ENCODE measurements around the gene USP28. TPM values are rescaled to one million over a fixed set of nuclear protein-coding genes. Genes with fewer than 3 reads are reported as not detected.

USP28 gene
- total and polyA plus RNA-seq, 4 donors: 8.4 to 28.5 (median 17.5) TPM

DNA sequence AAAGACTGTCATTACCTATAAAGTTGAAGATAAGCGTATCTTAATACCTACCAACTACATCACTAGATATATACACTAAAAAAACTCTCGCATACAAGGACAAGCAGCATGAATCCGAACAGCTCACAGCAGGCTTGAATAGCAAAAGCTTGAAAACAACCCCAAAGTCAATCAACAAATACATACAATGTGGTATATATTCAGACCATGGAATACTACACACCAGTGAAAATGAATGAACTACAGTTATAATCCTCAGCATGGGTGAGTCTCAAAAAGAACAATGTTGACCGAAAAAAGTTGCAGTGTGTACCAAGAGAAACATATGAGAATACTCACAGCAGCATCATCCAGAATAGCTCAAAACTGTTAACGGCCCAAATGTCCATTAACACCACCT lies 25.2 kb downstream of the USP28 start:
- ATAC-seq (ENCODE audit: low FRiP score) (no peak), DNase-seq (no peak)
- intact Hi-C loops (cut with DNase I): no loop called here
- Histone ChIP-seq H3K4me1 (ENCODE audit: control insufficient read depth in 1 of 2, insufficient read depth in 2 of 2, low read length in 2 of 2) (peaks cover 0 to 6% of the 10 kb centered on the region in 2 donors), H3K36me3 (ENCODE audit: control insufficient read depth in 1 of 2, insufficient read depth in 2 of 2, low read length in 1 of 2) (peaks cover 5 to 7% of the 10 kb centered on the region in 2 donors), H3K9me3 (ENCODE audit: control insufficient read depth, low read length) (no peaks in the 10 kb centered on the region), H3K4me3 (ENCODE audit: low read length in 2 of 2) (no peak overlapping the region), H3K27ac (ENCODE audit: low read depth in 1 of 2, low read length in 2 of 2) (no peak overlapping the region), H3K27me3 (ENCODE audit: control insufficient read depth in 1 of 2, insufficient read depth in 2 of 2, low read length in 1 of 2) (no peaks in the 10 kb centered on the region)
- WGBS, 2 donors: 96% methylated on average over 5 of the region's 5 CpGs

GRCh38 chr11:113849713-113850112 lies 25.7 kb downstream of the USP28 start:
- H3K9me3 ChIP-seq (ENCODE audit: control insufficient read depth, low read length): no peaks in the 10 kb centered on the region
- H3K27ac ChIP-seq (ENCODE audit: low read depth in 1 of 2, low read length in 2 of 2): no peak overlapping the region
- peaks cover 0 to 6% of the 10 kb centered on the region in 2 donors for H3K4me1 ChIP-seq (ENCODE audit: control insufficient read depth in 1 of 2, insufficient read depth in 2 of 2, low read length in 2 of 2)
- ATAC-seq (ENCODE audit: low FRiP score) (no peak), DNase-seq (no peak)
- intact Hi-C loops (cut with DNase I): no loop called here
- H3K4me3 ChIP-seq (ENCODE audit: low read length in 2 of 2): no peak overlapping the region
- H3K27me3 ChIP-seq (ENCODE audit: control insufficient read depth in 1 of 2, insufficient read depth in 2 of 2, low read length in 1 of 2): no peaks in the 10 kb centered on the region
- peaks cover 5 to 7% of the 10 kb centered on the region in 2 donors for H3K36me3 ChIP-seq (ENCODE audit: control insufficient read depth in 1 of 2, insufficient read depth in 2 of 2, low read length in 1 of 2)
- WGBS, 2 donors: 51 to 56% methylated on average over 4 of the region's 4 CpGs

GRCh38 chr11:113847580-113847979 lies 27.8 kb downstream of the USP28 start:
- intact Hi-C loops (cut with DNase I): no loop called here

DNA sequence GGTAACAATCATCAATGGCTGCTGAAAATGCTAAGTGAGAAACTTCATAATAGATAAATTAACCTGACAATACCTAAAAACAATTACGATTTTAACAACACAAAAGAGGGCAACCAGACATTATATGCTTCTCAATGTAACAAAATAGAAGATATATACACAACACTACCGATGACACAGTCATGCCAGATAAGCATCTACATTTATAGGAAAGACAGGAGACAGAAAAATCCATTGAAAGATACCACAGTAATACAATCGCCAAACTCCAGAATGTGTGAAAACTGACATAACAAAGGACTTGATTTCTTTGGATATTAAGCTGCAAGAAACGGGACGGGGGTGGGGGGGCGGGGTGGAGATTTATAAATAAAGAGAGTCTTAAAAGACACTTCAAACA lies 28.3 kb downstream of the USP28 start:
- no peaks in the 10 kb centered on the region for H3K9me3 ChIP-seq (ENCODE audit: control insufficient read depth, low read length)
- H3K27ac ChIP-seq (ENCODE audit: low read depth in 1 of 2, low read length in 2 of 2): no peak overlapping the region
- intact Hi-C loops (cut with DNase I): no loop called here
- H3K4me3 ChIP-seq (ENCODE audit: low read length in 2 of 2): no peak overlapping the region
- WGBS, 2 donors: 39 to 57% methylated on average over 6 of the region's 6 CpGs
- H3K27me3 ChIP-seq (ENCODE audit: control insufficient read depth in 1 of 2, insufficient read depth in 2 of 2, low read length in 1 of 2): no peaks in the 10 kb centered on the region
- peaks cover 0 to 6% of the 10 kb centered on the region in 2 donors for H3K4me1 ChIP-seq (ENCODE audit: control insufficient read depth in 1 of 2, insufficient read depth in 2 of 2, low read length in 2 of 2)
- H3K36me3 ChIP-seq (ENCODE audit: control insufficient read depth in 1 of 2, insufficient read depth in 2 of 2, low read length in 1 of 2): peaks cover 0 to 5% of the 10 kb centered on the region in 2 donors
- ATAC-seq (ENCODE audit: low FRiP score) (no peak), DNase-seq (no peak)

More at GRCh38 chr11:113847580-113847979, 27.8 kb downstream of the USP28 start:
- Histone ChIP-seq H3K27ac (ENCODE audit: low read depth in 1 of 2, low read length in 2 of 2) (no peak overlapping the region), H3K4me3 (ENCODE audit: low read length in 2 of 2) (no peak overlapping the region), H3K9me3 (ENCODE audit: control insufficient read depth, low read length) (no peaks in the 10 kb centered on the region), H3K36me3 (ENCODE audit: control insufficient read depth in 1 of 2, insufficient read depth in 2 of 2, low read length in 1 of 2) (peaks cover 4 to 5% of the 10 kb centered on the region in 2 donors), H3K4me1 (ENCODE audit: control insufficient read depth in 1 of 2, insufficient read depth in 2 of 2, low read length in 2 of 2) (peaks cover 0 to 6% of the 10 kb centered on the region in 2 donors), H3K27me3 (ENCODE audit: control insufficient read depth in 1 of 2, insufficient read depth in 2 of 2, low read length in 1 of 2) (no peaks in the 10 kb centered on the region)
- ATAC-seq (ENCODE audit: low FRiP score) (no peak), DNase-seq (no peak)

DNA sequence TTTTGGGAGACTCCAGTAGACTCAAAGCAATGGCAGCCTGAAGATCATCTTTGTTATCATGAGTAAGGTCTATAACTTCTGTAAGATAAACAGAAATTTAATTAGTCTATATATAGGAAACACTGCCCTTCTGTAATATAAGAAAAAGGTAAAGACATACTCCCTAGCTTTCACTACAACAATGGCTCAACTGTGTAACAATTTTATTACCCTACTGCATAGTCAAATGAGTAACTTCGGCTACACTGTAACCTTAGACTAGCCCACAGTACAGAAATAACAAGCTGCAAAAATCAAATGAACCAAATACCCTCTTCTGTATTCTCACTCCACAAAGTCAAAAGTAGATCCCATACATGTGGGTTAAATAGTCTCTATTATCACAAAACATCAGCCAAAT lies 33.7 kb downstream of the USP28 start:
- 95 to 97% methylated on average over 1 of the region's 1 CpG for WGBS, 2 donors
- H3K4me1 ChIP-seq (ENCODE audit: control insufficient read depth in 1 of 2, insufficient read depth in 2 of 2, low read length in 2 of 2): no peaks in the 10 kb centered on the region
- intact Hi-C loops (cut with DNase I): no loop called here
- H3K27me3 ChIP-seq (ENCODE audit: control insufficient read depth in 1 of 2, insufficient read depth in 2 of 2, low read length in 1 of 2): no peaks in the 10 kb centered on the region
- no peaks in the 10 kb centered on the region for H3K9me3 ChIP-seq (ENCODE audit: control insufficient read depth, low read length)
- no peak for DNase-seq
- peaks cover 0 to 4% of the 10 kb centered on the region in 2 donors for H3K36me3 ChIP-seq (ENCODE audit: control insufficient read depth in 1 of 2, insufficient read depth in 2 of 2, low read length in 1 of 2)
- no peak for ATAC-seq (ENCODE audit: low FRiP score)
- H3K27ac ChIP-seq (ENCODE audit: low read depth in 1 of 2, low read length in 2 of 2): no peak overlapping the region
- H3K4me3 ChIP-seq (ENCODE audit: low read length in 2 of 2): no peak overlapping the region

DNA sequence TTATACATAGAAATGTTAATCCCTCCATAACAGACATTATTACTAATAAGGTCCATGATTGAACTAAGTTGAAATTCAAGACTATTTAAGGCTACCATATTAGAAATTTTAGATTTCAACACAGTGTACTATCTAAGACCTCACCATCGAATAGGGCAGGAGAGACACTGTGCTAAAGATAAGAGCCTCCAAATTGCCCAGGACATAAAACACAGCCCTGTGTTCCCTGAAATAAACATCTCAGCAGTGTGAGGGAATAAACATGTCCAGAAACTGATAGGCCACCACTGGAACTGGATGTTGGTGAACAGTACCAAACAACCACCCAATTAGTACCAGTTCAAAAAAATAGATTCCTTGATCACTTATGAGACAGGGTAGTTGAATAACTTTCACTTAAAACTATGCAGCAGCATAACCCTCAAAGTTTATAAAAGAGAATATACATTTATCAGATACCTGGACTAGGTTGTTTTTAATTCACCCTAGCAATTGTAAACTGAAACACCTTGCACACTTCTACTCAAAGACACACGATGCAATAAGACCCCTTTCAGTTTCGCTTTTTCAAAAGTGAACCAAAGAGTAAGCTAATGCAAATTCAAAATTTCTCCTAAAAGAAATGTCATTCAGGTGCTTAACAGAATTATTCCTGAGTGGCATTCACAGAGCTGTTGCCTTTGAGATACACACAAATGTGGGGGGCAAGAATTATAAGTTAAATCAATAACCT lies 34.3 kb downstream of the USP28 start:
- no peaks in the 10 kb centered on the region for H3K4me1 ChIP-seq (ENCODE audit: control insufficient read depth in 1 of 2, insufficient read depth in 2 of 2, low read length in 2 of 2)
- WGBS, 2 donors: 92% methylated on average over 3 of the region's 3 CpGs
- intact Hi-C loops (cut with DNase I): no loop called here
- H3K27ac ChIP-seq (ENCODE audit: low read depth in 1 of 2, low read length in 2 of 2): no peak overlapping the region
- peaks cover 0 to 4% of the 10 kb centered on the region in 2 donors for H3K36me3 ChIP-seq (ENCODE audit: control insufficient read depth in 1 of 2, insufficient read depth in 2 of 2, low read length in 1 of 2)
- ATAC-seq (ENCODE audit: low FRiP score): no peak
- no peaks in the 10 kb centered on the region for H3K27me3 ChIP-seq (ENCODE audit: control insufficient read depth in 1 of 2, insufficient read depth in 2 of 2, low read length in 1 of 2)
- no peaks in the 10 kb centered on the region for H3K9me3 ChIP-seq (ENCODE audit: control insufficient read depth, low read length)
- DNase-seq: no peak
- H3K4me3 ChIP-seq (ENCODE audit: low read length in 2 of 2): no peak overlapping the region

- DNase-seq (no peak), ATAC-seq (ENCODE audit: low FRiP score) (no peak)
- no peaks in the 10 kb centered on the region for H3K4me1 ChIP-seq (ENCODE audit: control insufficient read depth in 1 of 2, insufficient read depth in 2 of 2, low read length in 2 of 2)
- H3K27me3 ChIP-seq (ENCODE audit: control insufficient read depth in 1 of 2, insufficient read depth in 2 of 2, low read length in 1 of 2): no peaks in the 10 kb centered on the region
- WGBS, 2 donors: 94 to 97% methylated on average over 6 of the region's 6 CpGs
- H3K27ac ChIP-seq (ENCODE audit: low read depth in 1 of 2, low read length in 2 of 2): no peak overlapping the region
- H3K36me3 ChIP-seq (ENCODE audit: control insufficient read depth in 1 of 2, insufficient read depth in 2 of 2, low read length in 1 of 2): peaks cover 0 to 4% of the 10 kb centered on the region in 2 donors
- no peaks in the 10 kb centered on the region for H3K9me3 ChIP-seq (ENCODE audit: control insufficient read depth, low read length)
- H3K4me3 ChIP-seq (ENCODE audit: low read length in 2 of 2): no peak overlapping the region
- intact Hi-C loops (cut with DNase I): no loop called here
Measured at GRCh38 chr11:113839842-113840241, 35.5 kb downstream of the USP28 start.

- Histone ChIP-seq H3K36me3 (ENCODE audit: control insufficient read depth in 1 of 2, insufficient read depth in 2 of 2, low read length in 1 of 2) (peaks cover 3 to 7% of the 10 kb centered on the region in 2 donors), H3K27ac (ENCODE audit: low read depth in 1 of 2, low read length in 2 of 2) (no peak overlapping the region), H3K27me3 (ENCODE audit: control insufficient read depth in 1 of 2, insufficient read depth in 2 of 2, low read length in 1 of 2) (no peaks in the 10 kb centered on the region), H3K4me3 (ENCODE audit: low read length in 2 of 2) (no peak overlapping the region), H3K4me1 (ENCODE audit: control insufficient read depth in 1 of 2, insufficient read depth in 2 of 2, low read length in 2 of 2) (no peaks in the 10 kb centered on the region), H3K9me3 (ENCODE audit: control insufficient read depth, low read length) (no peaks in the 10 kb centered on the region)
- ATAC-seq (ENCODE audit: low FRiP score) (no peak), DNase-seq (no peak)
- intact Hi-C loops (cut with DNase I): no loop called here
- WGBS, 2 donors: 99 to 100% methylated on average over 2 of the region's 2 CpGs
Measured at GRCh38 chr11:113838005-113838404, 37.4 kb downstream of the USP28 start.

- ATAC-seq (ENCODE audit: low FRiP score) (no peak), DNase-seq (no peak)
- intact Hi-C loops (cut with DNase I): no loop called here
- H3K4me3 ChIP-seq (ENCODE audit: low read length in 2 of 2): no peak overlapping the region
- H3K36me3 ChIP-seq (ENCODE audit: control insufficient read depth in 1 of 2, insufficient read depth in 2 of 2, low read length in 1 of 2): peaks cover 5 to 9% of the 10 kb centered on the region in 2 donors
- H3K27me3 ChIP-seq (ENCODE audit: control insufficient read depth in 1 of 2, insufficient read depth in 2 of 2, low read length in 1 of 2): no peaks in the 10 kb centered on the region
- no peak overlapping the region for H3K27ac ChIP-seq (ENCODE audit: low read depth in 1 of 2, low read length in 2 of 2)
- WGBS, 2 donors: 84 to 85% methylated on average over 4 of the region's 4 CpGs
- no peaks in the 10 kb centered on the region for H3K9me3 ChIP-seq (ENCODE audit: control insufficient read depth, low read length)
- H3K4me1 ChIP-seq (ENCODE audit: control insufficient read depth in 1 of 2, insufficient read depth in 2 of 2, low read length in 2 of 2): no peaks in the 10 kb centered on the region
Measured at GRCh38 chr11:113835306-113835705, 40.1 kb downstream of the USP28 start.
